SH-SY5Y (cell line): ENCODE results near the gene BTBD19.

Source experiments
- GATA2 ChIP-seq: IDR thresholded peaks from 2 replicates; pipeline ENCODE4 v1.6.1; 2011; ENCODE audit warnings: mild to moderate bottlenecking, low read depth, low read length
- GATA3 ChIP-seq: IDR thresholded peaks from 2 replicates; pipeline ENCODE4 v1.6.1; 2011; ENCODE audit warnings: low read depth, mild to moderate bottlenecking, low read length, moderate library complexity

Gene BTBD19

GRCh38 chr1:44829506-44830384, 21.4 kb downstream of the BTBD19 start:
- TF ChIP-seq GATA3 (no peak), GATA2 (no peak)

GRCh38 chr1:44830900-44831304, 22.6 kb downstream of the BTBD19 start:
- no peak for TF ChIP-seq GATA2
- TF ChIP-seq GATA3: no peak

GRCh38 chr1:44831516-44831915, 23.2 kb downstream of the BTBD19 start:
- TF ChIP-seq GATA2: no peak
- TF ChIP-seq GATA3: no peak

GRCh38 chr1:44832056-44832705, 23.9 kb downstream of the BTBD19 start:
- no peak for TF ChIP-seq GATA2
- TF ChIP-seq GATA3: no peak

- no peak for TF ChIP-seq GATA3
- no peak for TF ChIP-seq GATA2
Observed at GRCh38 chr1:44834328-44834727, 26.0 kb downstream of the BTBD19 start.

- TF ChIP-seq GATA2: no peak
- TF ChIP-seq GATA3: no peak
Observed at GRCh38 chr1:44835738-44836675, 27.7 kb downstream of the BTBD19 start.

- TF ChIP-seq GATA2: no peak
- TF ChIP-seq GATA3: no peak
Observed at GRCh38 chr1:44839576-44839975, 31.3 kb downstream of the BTBD19 start.

GRCh38 chr1:44842486-44842861, 34.2 kb downstream of the BTBD19 start:
- TF ChIP-seq GATA3 (no peak), GATA2 (no peak)

- TF ChIP-seq GATA2 (no peak), GATA3 (no peak)
Observed at GRCh38 chr1:44842862-44843655, 34.7 kb downstream of the BTBD19 start, which contains the start of gene PTCH2. Gene PTCH2 (minus strand): TSS chr1:44843253. CDS start chr1:44842932, 321 bp downstream.

GRCh38 chr1:44846985-44847384, 38.7 kb downstream of the BTBD19 start:
- no peak for TF ChIP-seq GATA2
- no peak for TF ChIP-seq GATA3

GRCh38 chr1:44847845-44848244, 39.5 kb downstream of the BTBD19 start:
- TF ChIP-seq GATA2: no peak
- TF ChIP-seq GATA3: no peak

- TF ChIP-seq GATA2 (no peak), GATA3 (no peak)
Observed at GRCh38 chr1:44848456-44849181, 40.3 kb downstream of the BTBD19 start.
